GM12864 (cell line): ENCODE results near the gene NAALADL1.
A peak's percentile ranks its signal among the peaks of the same experiment; 100 is the strongest.

Source experiments
- DNase-seq: peaks from one replicate; pipeline ENCODE4 v3.0.0-alpha.2; 2011; ENCODE audit warnings: low read depth
- H3K4me3 ChIP-seq: 2 replicates; pipeline ENCODE4 v1.5.1; 2011; ENCODE audit warnings: mild to moderate bottlenecking, low read depth, low read length, control low read depth
- TF ChIP-seq, protein P1 (sequence below): IDR thresholded peaks from 2 replicates; pipeline ENCODE4 v1.5.1; 2011; ENCODE audit warnings: low read depth, mild to moderate bottlenecking, moderate library complexity, low read length, control low read depth, inconsistent platforms; ENCODE audit errors: missing control alignments

The NAALADL1 gene

GRCh38 chr11:65100674-65101350 lies 42.5 kb upstream of the NAALADL1 start:
- no peak for DNase-seq
- TF ChIP-seq, protein P1, sequence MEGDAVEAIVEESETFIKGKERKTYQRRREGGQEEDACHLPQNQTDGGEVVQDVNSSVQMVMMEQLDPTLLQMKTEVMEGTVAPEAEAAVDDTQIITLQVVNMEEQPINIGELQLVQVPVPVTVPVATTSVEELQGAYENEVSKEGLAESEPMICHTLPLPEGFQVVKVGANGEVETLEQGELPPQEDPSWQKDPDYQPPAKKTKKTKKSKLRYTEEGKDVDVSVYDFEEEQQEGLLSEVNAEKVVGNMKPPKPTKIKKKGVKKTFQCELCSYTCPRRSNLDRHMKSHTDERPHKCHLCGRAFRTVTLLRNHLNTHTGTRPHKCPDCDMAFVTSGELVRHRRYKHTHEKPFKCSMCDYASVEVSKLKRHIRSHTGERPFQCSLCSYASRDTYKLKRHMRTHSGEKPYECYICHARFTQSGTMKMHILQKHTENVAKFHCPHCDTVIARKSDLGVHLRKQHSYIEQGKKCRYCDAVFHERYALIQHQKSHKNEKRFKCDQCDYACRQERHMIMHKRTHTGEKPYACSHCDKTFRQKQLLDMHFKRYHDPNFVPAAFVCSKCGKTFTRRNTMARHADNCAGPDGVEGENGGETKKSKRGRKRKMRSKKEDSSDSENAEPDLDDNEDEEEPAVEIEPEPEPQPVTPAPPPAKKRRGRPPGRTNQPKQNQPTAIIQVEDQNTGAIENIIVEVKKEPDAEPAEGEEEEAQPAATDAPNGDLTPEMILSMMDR: peak; percentile 11
- no peak overlapping the region for H3K4me3 ChIP-seq

DNA sequence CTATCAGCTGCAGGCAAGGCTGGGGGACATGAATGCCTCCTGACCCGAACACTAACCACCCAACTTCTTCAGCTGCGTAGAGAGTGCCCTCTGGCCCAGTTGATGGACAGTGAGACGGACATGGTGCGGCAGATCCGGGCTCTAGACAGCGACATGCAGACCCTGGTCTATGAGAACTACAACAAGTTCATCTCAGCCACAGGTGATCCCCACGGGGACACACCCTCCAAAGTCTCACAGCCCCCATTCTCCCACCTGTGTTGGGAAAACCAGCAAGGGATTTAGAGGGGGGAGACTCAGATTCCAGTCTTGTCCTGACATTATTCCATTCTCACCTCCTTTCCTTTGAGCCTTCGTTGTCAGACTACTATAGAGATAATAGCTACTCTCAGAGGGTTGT lies 38.6 kb upstream of the NAALADL1 start:
- no peak for DNase-seq
- peak overlapping the region; percentile 73 for H3K4me3 ChIP-seq
- TF ChIP-seq, protein P1: no peak

- peak within 1 kb of the TSS; percentile 73 for H3K4me3 ChIP-seq
- peak; percentile 89 for DNase-seq
- TF ChIP-seq, protein P1: no peak
Observed at GRCh38 chr11:65095974-65096806, 37.8 kb upstream of the NAALADL1 start, which contains the start of gene VPS51. VPS51 (plus strand) TSS chr11:65096214; CDS start chr11:65096251, 37 bp downstream.

GRCh38 chr11:65095427-65095826 lies 37.1 kb upstream of the NAALADL1 start:
- DNase-seq: no peak
- TF ChIP-seq, protein P1: no peak
- peak overlapping the region; percentile 73; the same call in 1 of the 2 replicates for H3K4me3 ChIP-seq

DNA sequence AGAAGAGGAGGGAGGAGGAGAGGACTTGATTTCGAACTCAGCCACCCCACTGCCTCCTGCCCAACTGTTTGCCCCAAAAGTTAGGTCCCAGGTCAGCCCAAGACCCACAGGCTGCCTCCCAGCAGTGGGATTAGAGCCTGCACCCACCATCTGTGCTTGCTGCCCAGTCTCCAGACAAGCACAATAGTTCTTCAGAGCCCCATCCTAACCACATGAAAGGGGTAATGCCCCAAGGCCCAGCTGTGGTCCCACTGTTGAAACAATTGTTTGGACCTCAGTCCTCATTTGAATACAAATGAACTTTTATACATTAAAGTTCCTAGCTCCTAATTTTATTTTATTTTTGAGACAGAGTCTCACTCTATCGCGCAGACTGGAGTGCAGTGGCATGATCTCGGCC lies 32.3 kb upstream of the NAALADL1 start:
- H3K4me3 ChIP-seq: no peak overlapping the region
- no peak for DNase-seq
- TF ChIP-seq, protein P1: no peak

DNA sequence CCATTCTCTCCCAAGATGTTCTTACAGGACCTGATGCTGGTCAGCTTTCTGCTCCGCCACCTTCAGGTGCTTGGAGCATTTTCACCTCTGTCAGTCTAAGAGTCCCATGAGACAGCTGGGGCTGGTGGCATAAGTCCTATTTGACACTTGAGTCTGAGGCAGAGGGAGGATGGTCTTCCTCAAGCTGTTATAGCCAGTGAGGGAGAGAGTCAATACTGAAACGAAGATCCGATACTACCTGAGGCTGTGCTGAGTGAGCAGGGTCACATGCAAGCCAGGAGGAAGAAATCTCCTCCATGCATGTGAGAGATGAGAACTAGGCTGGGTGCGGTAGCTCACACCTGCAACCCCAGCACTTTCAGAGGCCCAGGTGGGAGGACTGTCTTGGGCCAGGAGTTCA lies 31.3 kb upstream of the NAALADL1 start:
- H3K4me3 ChIP-seq: no peak overlapping the region
- TF ChIP-seq, protein P1: no peak
- no peak for DNase-seq
